Activated CD8-positive, alpha-beta memory T cell treated with anti-CD3 and anti-CD28 coated beads, Interleukin-2, amount 50 U/mL, for 4 hours (primary cell): ENCODE measurements around the gene GMPR2.
A peak's percentile ranks its signal among the peaks of the same experiment; 100 is the strongest.
"Not testable (repeated sequence)": the region's sequence is repeated elsewhere in the genome, so short reads cannot be mapped to it uniquely, and the experiment has no call there.

Experiments used
- DNase-seq: peaks from one replicate; pipeline ENCODE4 v3.0.0-alpha.2; 2020

Gene GMPR2

DNA sequence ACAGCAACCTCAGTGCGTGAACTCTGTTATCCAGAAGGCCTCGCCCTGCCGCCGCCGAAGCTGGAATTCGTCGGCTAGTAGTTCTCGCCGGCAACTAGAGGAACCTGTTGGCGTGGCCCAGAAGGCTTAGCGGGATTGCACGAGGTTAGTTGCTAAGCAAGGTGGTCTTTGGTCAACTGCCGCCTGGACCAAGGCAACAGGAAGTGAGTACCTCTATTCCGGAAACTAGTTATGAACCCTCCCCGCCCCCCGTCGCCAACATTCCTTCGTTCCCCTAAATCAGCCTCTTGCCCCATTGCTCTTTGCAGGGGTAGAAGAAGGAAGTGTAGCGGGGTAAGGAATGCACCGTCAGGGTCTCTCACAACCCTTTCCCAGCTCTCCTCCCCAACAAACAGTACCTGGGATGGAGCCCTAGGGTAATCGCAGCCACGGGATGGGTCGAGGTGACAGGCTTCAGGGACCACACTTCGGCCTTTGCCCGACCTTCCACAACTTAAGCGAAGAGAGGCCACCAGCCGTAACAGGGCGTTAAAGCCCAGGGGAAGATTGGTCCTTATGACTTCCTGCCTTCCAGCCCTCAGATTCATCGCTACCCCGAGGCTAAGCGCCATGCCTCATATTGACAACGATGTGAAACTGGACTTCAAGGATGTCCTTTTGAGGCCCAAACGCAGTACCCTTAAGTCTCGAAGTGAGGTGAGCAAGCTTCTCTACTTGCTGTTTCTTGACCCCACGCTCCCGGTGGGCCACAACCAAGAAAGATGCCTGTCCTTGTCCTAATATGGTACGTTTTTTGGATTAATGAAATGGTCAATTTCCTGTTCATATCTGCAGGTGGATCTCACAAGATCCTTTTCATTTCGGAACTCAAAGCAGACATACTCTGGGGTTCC lies at the start of gene GMPR2:
GMPR2 (plus strand) TSS at position 285 of the 893 bp plus-strand sequence; CDS start at position 610, 325 bp downstream.
- no peak for DNase-seq

DNA sequence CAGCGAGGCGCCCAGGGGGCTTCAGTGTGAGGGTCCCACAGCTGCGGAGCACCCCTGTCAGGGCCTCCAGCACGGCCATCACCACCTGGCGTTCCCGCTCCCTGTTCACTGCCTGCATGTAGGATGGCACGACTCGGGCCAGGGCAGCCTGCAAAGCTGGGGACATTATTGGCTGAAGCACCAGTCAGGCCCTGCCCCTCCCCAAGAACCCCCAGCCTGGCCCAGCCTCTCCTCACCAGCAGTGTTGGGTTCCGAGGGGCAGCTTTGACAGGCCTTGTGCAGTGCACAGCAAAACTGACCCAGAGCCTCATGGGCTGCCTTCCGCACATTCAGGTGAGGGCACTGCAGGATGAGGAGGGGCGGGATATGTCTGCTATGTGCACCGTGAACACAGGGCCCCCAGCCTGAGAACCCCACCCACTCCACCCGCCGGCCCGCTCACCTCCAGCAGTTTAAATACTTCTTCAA lies 49.7 kb upstream of the GMPR2 start:
- DNase-seq, result no peak

DNA sequence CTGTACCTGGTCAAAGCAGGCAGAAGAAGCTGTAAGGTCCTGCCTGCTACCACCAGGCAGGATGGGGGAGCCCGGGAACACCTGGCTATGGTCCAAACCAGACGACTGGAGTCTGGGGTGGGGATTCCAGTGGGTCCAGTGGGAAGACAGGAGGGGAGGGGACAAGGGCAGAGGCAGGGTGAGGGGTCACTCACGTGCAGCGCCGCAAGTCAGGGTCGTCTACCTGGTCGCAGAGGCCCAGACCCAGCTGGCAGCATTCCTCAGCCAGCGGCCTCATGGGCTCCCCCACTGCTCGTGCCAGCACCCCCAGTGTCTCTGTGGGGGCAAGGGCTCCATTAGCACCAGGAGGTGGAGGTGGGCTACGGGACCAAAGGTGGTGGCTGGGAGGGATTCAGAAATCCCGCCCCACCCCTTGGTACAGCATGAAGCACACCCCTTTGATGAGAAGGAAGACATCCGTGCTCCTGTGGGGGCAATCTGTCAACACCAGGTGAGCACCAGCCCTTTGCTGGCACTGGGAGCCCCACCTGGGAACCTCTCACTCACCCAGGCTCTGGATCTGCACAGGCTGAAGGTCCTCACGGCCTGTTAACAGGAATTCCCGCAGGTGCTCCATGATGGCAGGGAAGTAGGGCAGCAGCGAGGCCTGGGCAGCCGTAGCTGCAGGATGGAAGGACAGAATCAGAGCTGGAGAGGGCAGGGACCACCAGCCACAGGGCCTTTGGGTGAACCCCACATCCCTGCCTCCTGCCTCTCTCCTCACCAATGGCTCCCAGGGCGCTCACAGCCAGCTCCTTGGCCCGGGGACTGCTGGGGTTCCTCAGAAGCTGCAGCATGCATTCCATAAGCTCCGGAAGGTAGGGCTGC lies 48.4 kb upstream of the GMPR2 start:
- DNase-seq, result no peak

DNA sequence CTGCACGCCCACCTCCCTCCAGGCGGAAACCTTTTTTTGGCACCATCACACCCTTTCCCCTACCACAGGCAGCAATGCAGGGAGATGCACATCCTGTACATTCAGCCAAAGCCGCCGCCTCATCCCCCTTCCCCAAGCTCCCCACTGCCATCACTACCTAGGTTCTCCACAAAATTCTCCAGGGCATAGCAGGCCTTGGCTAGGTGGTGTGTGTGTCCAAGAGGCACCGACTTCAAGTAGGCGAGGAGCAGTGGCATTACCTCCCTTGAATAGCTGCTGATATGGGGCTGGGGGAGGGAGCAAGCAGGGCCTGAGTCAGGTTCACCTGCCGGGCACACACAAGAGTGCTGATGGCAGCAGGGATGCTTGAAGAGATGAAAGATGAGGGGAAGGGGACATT lies 47.7 kb upstream of the GMPR2 start:
- no peak for DNase-seq

DNA sequence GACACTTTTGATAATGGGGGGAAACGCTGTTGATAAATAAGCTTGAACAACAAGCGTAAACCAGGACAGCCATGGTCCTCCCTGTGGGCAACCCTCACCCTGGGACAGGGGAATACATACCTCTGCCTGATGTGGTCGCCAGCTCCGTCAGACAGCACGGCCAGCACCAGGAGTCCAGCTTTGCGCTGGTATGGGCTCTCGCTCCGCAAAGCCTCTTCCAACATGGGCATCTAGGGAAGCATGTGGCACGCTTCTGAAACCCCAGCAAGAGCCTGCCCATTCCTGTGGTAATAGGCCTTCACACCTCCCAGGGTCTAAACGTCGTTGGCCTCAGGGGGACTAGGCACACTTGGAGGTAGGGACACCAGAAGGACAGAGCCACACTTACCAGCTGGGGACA lies 47.0 kb upstream of the GMPR2 start:
- DNase-seq, result no peak

DNA sequence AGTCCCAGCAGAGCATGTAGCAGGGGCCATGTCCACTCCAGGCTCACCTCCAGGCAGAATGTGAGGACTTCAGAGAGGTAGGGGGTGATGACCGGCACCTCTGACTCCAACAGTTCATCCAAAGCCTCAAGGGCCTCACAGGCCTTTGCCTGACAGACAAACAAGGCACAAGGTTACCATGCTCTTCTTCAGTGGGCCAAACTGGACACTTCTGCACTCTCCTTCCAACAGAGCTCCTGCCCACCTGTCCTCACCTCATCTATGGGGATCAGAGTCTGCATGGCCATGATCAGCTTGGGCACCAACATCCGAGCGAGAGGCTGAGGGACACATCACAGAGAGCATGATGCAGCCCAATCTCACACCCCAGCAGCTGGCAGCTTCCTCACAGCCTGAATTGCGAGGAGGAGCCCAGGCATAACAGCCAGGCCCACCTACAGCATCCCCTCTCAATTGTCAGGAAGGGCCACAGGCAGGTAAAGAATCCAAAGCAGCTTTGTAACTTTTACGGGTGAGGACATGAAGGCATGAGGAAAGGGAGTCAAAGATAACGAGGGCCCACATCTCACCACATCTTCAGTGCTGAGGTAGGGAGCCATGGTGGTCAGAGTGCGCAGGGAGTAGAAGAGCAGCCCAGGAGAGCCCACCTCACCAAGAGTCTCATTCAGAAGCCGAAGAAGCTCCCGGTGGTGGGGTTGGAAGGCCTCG lies 45.7 kb upstream of the GMPR2 start:
- DNase-seq, result no peak

DNA sequence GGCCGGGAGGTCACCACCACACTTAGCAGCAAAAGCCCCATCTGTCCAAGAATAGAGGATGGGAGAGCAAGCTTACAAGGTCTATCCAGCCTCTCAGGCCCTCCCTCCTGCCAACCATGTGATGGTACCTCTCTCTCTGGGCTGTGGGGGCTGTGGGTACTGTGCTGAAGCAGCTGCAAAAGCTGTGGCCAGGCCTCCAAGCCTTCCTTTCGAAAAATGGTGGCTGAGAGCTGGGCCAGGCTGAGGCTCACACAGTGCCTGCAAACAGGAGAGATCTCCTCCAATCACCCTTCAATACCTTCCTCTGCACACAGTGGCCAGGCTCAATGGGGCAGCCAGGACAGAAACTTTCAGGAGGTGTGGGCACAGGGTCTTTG lies 45.2 kb upstream of the GMPR2 start:
- no peak for DNase-seq

DNA sequence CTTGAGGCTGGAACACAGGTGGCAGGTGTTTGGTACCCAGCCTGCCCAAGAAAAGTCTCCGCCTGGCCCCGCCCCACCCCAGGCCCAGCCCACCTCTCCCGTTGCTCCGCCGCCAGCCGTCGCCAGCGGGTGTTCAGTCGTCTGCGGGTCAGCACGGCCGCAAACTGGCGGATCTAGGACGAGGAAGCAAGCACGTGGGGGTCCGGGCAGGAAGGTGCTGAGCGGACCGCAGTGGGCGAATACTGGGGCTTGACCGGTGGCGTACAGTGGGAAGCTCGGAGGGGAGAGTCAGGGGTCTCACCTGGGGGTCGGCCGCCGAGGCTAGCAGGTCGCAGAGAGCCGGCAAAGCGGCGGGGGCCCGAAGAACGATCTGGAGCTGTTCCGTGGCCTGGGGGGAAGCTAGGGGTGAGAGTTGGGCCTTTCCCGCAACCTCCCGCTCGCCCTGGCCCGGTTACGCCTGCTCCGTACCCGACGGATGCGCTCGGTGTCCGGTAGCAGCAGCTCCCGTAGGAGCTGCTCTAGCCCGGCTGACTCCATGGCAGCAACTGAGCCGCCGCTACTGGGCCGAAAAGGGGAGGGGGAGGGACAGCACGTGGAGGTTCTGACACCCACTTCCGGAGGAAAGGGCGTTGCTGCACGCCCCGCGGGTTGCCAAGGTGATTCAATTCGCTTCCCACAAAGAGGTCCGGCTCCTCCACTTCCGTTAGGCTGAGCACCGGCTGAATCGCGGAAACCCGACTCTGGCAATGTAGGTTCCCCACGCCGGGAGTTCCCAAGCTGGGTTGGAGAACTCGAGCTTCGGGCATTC lies 44.3 kb upstream of the GMPR2 start, which contains the start of gene IPO4:
IPO4 (minus strand) TSS at position 566 of the 808 bp plus-strand sequence; CDS start at position 537, 29 bp downstream.
- DNase-seq, result peak; percentile 94

DNA sequence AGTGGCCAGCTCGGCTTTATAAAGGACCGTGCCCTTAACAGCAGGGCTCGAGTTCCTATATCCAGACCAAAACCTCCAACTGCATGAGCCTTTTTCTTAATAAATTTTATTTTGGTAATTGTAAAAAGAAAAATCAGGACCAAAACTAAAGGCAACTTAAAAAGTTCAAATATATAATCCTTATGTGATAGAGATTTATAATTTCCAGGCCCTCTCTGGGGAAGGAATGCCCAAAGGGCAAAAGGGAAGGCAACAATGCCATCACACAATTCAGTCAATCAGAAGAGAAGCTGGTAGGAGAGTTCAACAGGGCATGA lies 43.7 kb upstream of the GMPR2 start:
- DNase-seq, result no peak

DNA sequence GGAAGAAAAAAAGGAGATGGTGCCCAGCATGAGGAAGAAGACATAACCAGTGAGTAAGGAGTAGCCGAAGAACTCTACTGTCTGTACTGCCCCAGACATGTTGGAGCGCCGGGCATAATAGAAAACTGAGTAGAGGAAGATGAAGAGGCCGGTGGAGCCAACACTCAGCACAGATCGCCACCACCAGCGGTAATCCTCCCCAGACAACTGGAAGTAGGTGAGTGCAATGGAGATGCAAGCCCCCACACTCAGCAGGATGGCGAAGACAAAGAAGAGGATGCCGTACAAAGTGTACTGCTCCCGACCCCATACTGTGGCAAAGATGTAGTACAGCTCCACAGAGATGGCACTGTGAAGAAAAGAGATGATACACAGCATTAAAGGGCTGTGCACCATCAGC lies 43.3 kb upstream of the GMPR2 start:
- no peak for DNase-seq

DNA sequence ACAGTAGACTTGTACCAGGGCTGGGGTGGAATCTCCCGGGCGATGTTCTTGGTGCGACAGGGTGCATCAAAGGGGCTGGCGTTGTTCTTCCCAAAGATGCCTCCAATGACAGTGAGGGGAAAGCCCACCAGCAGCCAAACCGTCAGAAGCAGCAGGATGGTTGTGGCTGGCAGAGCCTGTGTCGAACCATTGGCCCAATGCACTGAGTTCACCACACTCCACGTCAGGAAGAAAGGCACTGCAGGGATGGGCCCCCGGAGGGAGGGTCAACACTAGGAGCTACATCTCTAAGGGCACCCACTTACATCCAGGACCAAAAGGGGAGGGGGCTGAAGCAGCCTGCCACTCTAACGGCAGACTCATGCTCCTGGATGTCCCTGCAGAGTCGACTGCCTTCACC lies 42.3 kb upstream of the GMPR2 start:
- no peak for DNase-seq

DNA sequence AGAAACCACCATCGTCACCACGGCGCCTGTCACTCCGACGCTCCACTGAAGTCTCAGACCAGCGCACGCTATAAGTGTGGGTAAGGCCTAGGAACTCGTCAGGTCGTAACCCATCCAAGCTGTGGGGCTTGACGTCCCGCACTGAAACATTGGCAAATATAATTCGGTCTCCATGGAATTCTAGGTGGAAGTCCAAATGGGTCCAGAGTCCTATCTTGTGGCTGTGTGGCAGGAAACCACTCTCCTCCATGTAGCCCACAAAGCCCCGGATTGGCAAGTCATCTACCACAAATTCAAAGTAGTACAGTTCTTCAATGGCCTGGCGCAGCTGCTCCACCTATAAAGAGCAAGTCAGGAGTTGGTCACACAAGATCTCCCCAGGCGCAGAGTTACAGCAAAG lies 39.8 kb upstream of the GMPR2 start:
- DNase-seq, result no peak

DNA sequence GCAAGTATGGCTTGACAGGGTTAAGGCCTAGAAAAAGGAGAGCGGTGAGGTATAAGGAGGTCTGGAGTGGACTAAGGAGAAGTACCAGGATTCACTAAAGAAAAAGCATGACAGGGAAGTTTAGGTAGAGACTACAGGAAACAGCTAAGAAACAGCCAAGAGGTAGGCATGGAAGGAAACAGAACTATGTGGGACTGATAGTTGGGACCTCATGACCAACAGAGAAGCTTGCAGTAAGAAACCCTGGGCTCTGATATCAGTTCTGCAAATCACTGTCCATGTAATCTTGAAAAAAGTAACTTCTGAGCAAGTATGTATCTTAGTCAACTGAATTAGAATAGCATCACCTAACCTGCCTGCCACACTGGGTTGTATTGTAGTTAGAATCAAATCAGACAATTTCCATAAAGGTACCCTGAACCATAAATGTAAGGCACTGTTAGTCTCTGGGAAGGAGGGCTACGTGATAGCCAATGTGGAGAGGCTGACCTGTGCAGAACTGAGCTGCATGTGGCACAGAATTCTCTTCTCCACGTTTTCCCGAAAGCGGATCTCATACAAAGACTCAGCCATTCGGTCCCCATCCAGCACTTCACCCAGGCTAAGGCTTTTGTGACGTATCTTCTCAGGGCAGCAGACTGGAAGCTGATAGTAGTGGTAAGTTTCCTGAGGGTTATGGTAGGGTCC lies 38.4 kb upstream of the GMPR2 start:
- no peak for DNase-seq

DNA sequence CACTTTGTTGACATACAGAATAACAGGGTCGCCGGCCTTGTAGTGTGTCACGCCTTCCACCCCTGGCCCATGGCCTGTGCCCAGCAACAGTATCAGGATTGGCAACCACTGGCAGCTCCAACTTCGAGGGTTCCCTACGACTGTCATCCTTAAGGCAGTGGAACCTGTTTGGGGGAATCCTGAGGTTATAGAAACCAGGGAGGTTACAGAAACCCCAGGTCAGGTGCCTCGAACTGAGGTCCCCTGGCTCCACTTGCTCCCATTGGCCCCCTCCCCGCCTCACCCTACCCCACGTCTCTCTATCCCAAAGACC lies 37.9 kb upstream of the GMPR2 start:
- DNase-seq, result no peak

DNA sequence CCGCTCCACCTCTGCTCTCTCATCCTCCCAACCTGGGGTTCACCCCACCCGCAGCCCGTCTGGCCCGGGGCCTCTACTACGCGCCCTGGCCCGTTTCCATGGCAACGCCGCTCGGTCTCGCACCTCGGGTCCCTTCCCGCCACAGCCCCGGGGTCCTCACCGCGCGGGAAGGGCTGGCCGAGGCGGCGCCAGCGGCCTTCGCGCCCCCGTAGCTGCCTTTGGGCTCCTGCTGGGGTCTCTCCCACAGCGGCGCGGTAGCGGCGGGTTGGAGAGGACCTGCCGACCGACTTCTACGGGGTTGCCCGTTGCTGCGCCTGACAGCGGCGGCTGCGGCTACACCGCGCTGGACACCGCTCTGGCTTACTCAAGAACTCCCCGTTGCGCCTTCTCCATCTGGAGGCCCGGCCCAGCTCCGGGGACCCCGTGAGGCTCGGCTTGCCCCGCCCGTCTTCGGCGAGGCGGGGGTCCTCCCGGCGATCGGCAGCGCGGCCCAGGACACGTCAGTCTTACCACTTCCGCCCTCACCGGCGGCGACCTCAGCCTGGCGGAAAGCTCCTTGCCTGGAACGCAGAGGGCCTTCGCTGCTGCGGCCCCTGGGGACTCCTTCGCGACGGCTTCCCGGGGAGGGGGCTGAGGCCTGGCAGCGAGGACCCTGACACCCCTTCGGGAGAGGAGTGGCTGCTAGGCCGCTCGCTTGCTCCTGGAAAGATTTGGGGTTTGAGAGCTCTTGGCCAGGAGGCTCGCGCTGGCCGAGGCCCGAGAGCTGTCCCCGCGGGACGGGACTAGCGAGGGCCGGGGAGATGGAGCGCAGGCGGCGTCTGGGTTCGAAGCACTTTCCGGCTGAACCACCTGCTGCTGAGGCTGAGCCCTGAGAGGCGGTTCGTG lies 37.3 kb upstream of the GMPR2 start, which contains the start of gene TM9SF1:
TM9SF1 (minus strand) TSS at position 256 of the 885 bp plus-strand sequence. CDS start 422 bp downstream, outside the sequence.
- DNase-seq, result peak; percentile 89

DNA sequence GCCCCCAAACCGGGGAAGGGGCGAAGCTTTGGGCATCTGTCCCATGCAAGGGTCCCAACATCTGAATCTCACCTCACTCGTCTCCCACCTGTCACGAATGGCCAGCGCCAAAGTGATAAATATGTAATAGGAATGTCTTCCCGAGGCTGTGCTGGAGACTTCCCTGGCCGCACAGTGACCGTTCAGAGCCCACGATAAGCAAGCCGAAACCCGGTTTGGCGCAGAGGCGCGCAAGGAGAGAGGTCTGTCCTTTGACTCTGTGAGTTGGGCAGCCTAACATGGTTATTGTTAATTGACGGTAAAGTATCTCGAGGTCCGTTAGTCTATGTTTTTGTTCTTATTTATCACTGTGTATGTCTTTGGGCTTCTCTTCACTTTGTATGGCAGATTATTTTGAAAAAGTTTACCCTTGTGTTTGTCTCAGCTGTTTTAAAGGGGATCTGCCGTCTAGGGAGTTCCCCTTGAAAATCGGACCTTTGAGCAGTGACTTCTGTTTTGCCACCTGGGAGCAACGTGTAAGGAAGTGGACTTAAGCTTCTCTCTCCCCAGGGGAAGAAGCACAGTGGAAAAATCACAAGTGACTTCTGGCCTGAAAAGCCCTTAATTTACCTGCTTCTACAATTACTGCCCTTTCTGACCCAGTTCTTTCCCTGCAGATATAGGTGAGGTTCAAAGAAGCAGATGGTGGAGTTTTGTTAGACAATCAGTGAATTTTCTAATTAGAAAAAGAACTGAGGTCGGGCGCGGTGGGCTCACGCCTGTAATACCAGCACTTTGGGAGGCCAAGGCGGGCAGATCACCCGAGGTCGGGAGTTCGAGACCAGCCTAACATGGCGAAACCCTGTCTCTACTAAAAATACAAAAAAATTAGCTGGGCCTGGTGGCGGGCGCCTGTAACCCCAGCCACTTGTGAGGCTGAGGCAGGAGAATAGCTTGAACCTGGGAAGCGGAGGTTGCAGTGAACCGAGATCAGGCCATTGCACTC lies 36.4 kb upstream of the GMPR2 start:
- DNase-seq, result no peak

DNA sequence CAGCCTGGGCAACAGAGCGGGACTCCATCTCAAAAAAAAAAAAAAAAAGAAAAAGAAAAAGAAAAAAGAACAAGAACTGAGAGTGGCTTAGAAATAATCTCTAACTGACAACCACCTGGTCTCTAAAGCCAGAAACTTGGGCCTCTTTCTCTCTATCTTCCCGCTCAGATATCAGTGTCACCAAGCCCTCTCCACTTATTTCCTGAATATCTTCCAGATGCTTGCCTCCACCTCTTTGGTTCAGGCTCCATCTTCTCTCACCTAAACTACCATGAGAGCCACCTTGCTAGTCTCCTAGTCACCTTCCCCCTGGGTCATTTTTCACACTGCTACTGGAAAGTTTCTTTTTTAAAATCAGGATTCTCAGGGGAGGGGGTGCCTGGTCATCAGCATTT lies 35.7 kb upstream of the GMPR2 start:
- no peak for DNase-seq

DNA sequence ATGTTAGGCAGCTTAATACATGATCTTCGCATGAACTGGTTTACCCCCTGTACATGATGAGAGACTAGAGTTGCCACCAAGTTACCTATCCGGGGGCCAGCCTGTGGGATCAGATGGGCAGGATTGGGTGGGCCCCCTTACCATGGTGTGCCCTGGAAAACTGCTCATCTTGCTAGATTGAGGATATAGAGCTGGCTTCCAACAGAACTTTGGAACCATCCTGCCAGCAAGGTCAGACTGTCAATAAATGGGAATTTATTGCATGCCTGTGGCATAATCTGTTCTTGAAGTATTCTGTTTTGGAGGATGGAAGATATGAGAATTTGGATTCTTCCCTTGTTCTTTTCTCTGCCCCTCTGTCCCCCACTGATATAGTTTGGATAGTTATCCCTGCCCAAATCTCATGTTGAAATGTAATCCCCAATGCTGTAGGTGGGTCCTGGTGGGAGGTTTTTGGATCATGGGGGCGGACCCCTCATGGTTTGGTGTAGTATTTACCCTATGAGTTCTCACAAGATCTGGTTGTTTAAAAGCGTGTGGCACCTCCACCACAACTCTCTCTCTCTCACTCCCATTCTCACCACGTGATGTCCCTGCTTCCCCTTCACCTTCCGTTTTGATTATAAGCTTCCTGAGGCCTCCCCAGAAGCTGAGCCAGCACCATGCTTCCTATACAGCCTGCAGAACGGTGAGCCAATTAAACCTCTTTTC lies 33.8 kb upstream of the GMPR2 start:
- DNase-seq, result no peak

DNA sequence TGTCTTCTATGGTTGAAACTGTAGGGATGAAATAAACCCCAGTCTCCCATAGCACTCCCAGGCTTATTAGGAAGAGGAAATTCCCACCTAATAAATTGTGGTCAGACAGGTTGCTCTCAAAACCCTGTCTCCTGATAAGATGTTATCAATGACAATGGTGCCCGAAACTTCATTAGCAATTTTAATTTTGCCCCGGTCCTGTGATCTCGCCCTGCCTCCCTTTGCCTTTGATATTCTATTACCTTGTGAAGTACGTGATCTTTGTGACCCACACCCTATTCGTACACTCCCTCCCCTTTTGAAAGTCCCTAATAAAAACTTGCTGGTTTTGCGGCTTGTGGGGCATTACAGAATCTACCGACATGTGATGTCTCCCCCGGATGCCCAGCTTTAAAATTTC lies 30.2 kb upstream of the GMPR2 start:
- DNase-seq, result not testable (repeated sequence)
